SJCRH30 (cell line): ENCODE measurements around the gene KLHL3. TPM values are rescaled to one million over a fixed set of nuclear protein-coding genes. Genes with fewer than 3 reads are reported as not detected.

Source experiments
- DNase-seq, 2 experiments: peaks; one replicate each; pipeline ENCODE4 v3.0.0-alpha.2; 2015 to 2020
- H3K27ac ChIP-seq: fragments of 250-450 bp; sonication (Bioruptor Pico); 2 replicates; pipeline ENCODE4 v1.5.1; 2020; ENCODE audit warnings: mild to moderate bottlenecking, moderate library complexity
- H3K27me3 ChIP-seq: fragments of 250-450 bp; sonication (Bioruptor Pico); 2 replicates; pipeline ENCODE4 v1.5.1; 2020; ENCODE audit warnings: mild to moderate bottlenecking, moderate library complexity
- H3K36me3 ChIP-seq: fragments of 250-450 bp; sonication (Bioruptor Pico); 2 replicates; pipeline ENCODE4 v1.5.1; 2020; ENCODE audit warnings: mild to moderate bottlenecking, moderate library complexity
- H3K4me1 ChIP-seq: fragments of 250-450 bp; sonication (Bioruptor Pico); 2 replicates; pipeline ENCODE4 v1.5.1; 2020; ENCODE audit warnings: mild to moderate bottlenecking, moderate library complexity
- H3K4me3 ChIP-seq: fragments of 250-450 bp; sonication (Bioruptor Pico); 2 replicates; pipeline ENCODE4 v1.5.1; 2020; ENCODE audit warnings: mild to moderate bottlenecking, moderate library complexity
- H3K9me3 ChIP-seq: fragments of 250-450 bp; sonication (Bioruptor Pico); replicated peaks from 2 replicates; pipeline ENCODE4 v1.5.1; 2020; ENCODE audit warnings: mild to moderate bottlenecking, moderate library complexity
- total RNA-seq: library from RNA; depleted of rRNA; stranded (reverse); fragments of >200 nt; shearing (Covaris generic); gene quantifications from 2 replicates; pipeline ENCODE4 v1.2.3, GENCODE V29; 2014

The KLHL3 gene
- total RNA-seq, 1 experiment from 2014 or later, result not detected

DNA sequence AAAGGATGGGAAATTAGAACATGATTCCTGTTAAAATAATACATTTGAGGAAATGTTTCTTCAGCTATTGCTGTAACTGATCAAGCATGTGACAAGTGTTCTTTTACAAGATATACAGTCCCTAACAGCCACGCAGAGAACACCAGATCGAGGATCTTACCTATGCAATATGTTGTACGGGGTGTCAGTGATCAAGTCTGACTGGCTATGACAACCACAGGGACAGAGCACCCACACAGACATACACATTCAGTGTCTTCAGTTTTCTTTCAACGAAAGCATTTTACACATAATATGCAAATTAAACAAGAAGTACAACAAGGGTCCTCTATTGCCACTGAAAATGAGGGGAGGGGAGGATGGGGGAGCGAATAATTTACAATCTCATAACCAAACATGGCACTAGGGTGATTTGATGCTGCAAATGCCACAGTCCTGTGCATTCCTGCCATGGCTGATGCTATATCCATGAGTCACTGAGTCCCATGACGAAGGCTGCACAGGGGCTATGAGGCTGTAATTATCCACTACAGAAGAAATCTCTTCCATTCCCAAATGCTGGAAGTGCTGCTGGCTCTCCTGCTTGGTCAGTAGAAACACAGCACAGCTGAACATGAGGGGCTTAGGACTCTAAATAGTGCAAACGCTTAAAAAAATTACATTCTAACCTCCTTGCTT lies 118.2 kb downstream of the KLHL3 start:
- Histone ChIP-seq H3K27ac (no peak overlapping the region), H3K9me3 (no peaks in the 10 kb centered on the region), H3K4me3 (no peak overlapping the region), H3K27me3 (no peaks in the 10 kb centered on the region; the same call in 1 of the 2 replicates), H3K4me1 (no peaks in the 10 kb centered on the region), H3K36me3 (no peaks in the 10 kb centered on the region)
- DNase-seq, result no peak

DNA sequence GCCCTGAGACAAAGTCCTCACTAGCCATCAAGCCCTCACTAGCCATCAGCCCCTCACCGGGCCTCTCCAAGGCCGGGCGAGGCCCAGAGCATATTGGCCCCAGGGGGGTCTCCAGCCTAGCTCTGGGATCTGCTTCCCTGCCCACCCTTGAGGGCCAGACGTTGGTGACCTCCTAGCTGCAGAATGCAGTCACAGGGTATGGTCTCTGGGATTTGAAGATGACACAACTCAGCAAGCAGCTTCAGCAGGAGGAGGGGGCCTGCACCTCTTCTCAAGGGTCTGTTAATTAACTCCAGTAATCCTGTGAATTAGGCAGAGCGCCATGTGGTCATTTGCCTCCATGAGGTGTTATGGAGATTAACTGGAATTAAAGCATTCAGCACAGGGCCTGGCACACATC lies 119.8 kb downstream of the KLHL3 start:
- DNase-seq, result no peak
- H3K27me3 ChIP-seq, result no peaks in the 10 kb centered on the region; the same call in 1 of the 2 replicates
- H3K4me1 ChIP-seq, result no peaks in the 10 kb centered on the region
- no peak overlapping the region for H3K27ac ChIP-seq
- no peaks in the 10 kb centered on the region for H3K36me3 ChIP-seq
- no peaks in the 10 kb centered on the region for H3K9me3 ChIP-seq
- no peak overlapping the region for H3K4me3 ChIP-seq

DNA sequence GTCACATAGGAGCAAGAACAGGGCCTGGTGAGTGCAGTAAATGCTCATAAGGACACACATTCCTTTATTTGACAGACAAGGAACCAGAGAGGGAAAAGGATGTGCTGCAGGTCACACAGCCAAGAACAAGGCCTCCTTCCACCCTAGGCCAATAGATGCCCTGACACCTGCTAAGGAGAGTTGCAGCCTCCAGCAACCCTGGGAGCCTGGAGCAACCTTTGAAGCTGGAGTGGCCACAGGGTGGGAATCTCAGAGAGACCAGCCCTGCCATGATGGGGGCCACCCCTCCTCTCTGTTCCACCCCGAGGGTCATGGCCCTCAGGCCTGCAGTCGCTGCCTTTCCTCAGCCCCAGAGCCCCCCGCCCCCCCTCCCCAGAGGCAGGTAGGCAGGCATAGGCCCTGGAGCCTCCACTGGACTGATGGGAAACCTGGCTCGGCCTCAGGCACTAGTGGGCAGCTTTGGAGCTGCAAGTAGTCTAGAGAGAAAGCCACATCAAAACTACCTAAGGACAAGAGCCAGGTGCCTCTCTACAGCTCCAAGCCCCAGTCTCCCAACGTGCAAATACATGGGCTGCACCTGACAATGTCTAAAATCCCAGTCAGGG lies 120.6 kb downstream of the KLHL3 start:
- Histone ChIP-seq H3K4me1 (no peaks in the 10 kb centered on the region), H3K27me3 (peaks cover 6% of the 10 kb centered on the region; the same call in 1 of the 2 replicates), H3K36me3 (no peaks in the 10 kb centered on the region), H3K4me3 (no peak overlapping the region), H3K9me3 (no peaks in the 10 kb centered on the region), H3K27ac (no peak overlapping the region)
- DNase-seq, result no peak

GRCh38 chr5:137613554-137614265 lies 122.2 kb downstream of the KLHL3 start:
- Histone ChIP-seq H3K4me3 (no peak overlapping the region), H3K9me3 (no peaks in the 10 kb centered on the region), H3K4me1 (no peaks in the 10 kb centered on the region), H3K27ac (no peak overlapping the region), H3K36me3 (no peaks in the 10 kb centered on the region), H3K27me3 (peaks cover 6% of the 10 kb centered on the region; the same call in 1 of the 2 replicates)
- no peak for DNase-seq

DNA sequence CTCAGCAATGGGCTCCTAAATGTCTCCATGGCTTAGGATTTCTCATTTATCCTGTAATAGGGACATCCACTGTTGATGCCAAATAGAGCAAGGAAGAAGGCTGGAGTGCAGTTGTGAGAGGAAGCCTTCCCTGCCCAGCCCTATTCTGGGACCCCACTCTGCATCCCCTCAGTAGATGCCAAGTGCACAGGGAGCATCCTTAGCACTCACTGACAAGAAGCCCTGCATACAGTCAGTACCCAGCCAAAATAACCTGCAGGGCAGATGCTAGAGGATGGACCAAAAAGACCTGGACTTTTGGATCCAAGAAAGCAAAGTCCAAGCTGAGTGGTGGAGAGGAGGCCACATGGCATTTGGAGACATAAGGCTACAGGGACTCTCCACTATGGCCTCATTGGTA lies 123.3 kb downstream of the KLHL3 start:
- Histone ChIP-seq H3K9me3 (no peaks in the 10 kb centered on the region), H3K4me1 (no peaks in the 10 kb centered on the region), H3K36me3 (no peaks in the 10 kb centered on the region), H3K4me3 (no peak overlapping the region), H3K27ac (no peak overlapping the region), H3K27me3 (peaks cover 6% of the 10 kb centered on the region; the same call in 1 of the 2 replicates)
- no peak for DNase-seq

DNA sequence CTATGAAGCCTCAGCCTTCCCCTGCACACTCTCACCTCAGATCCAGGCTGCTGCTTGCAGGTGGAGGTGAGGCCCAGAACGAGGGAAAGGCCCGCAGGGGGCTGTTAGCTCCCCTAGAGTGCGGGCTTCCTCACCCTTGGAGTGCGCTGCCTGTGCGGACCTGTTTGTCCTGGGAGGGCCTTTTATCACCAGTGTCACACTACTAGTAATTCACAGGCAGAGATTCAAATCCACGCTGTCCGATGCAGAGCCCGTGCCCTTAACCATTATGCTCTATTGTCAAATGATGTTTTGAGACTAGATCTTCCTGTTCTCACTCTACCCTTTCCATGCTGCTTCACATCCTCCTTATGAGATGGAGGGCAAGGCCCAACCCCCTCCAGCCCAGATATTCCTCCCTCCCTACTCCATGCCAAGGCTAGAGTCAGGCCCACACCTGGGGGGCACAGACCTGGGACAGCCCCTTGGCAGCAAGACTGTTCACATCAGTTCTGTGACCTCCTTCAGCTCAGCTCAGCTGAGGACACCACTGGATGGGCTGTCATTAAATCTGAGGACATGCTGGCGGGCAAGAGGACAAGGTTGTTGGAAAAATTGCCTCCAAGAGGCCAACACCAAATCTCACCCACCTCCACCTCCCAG lies 124.0 kb downstream of the KLHL3 start:
- Histone ChIP-seq H3K4me3 (no peak overlapping the region), H3K4me1 (no peaks in the 10 kb centered on the region), H3K27ac (no peak overlapping the region), H3K9me3 (no peaks in the 10 kb centered on the region), H3K36me3 (no peaks in the 10 kb centered on the region), H3K27me3 (peaks cover 6% of the 10 kb centered on the region; the same call in 1 of the 2 replicates)
- DNase-seq, result no peak

DNA sequence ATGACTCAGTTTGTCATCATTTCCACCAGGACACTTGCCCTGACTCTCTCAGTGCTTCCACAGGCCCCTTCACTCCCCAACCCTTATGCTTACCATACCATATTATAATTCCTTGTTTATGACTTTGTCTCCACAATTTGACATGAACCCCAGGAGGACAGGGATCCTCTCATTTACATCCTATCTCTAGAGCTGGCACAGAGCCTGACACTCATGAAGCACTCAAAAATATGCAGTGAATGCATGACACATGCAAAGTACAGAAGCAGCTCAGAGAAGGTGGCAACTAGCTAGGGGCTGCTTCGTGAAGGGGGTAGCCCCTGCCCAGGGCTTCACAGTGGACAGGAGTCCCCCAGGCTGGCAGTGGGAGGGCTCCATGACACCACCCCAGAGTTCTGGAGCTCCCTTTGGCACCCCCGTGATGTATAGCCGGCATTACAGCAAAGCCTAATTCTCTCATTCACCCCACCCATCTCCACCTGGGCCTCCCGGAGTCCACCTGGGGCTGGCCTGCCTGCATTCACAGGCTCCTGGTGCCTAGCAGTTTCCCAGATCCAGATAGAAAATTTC lies 124.8 kb downstream of the KLHL3 start:
- peaks cover 8% of the 10 kb centered on the region; the same call in 1 of the 2 replicates for H3K27me3 ChIP-seq
- H3K36me3 ChIP-seq, result no peaks in the 10 kb centered on the region
- no peaks in the 10 kb centered on the region for H3K9me3 ChIP-seq
- DNase-seq, result no peak
- H3K27ac ChIP-seq, result no peak overlapping the region
- H3K4me3 ChIP-seq, result no peak overlapping the region
- no peaks in the 10 kb centered on the region for H3K4me1 ChIP-seq

DNA sequence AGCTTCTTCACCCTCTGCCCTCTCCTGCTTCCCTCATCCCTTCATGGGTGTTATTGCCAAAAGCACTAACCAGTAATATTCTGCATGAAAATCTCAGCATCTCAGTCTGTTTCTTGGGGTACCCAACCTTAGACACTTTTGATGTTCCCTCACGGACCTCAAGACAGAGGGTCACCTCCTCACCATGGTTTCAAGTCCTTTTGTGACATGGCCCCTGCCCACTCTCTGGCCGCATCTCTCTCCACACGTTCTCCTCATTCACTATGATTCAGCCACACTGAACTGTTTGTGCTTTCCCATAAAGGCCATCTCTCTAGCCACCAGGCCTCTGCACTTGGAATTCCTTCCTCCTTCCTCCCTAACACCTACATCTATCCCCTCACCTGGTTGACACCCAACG lies 125.3 kb downstream of the KLHL3 start:
- H3K27ac ChIP-seq, result no peak overlapping the region
- no peaks in the 10 kb centered on the region for H3K9me3 ChIP-seq
- no peaks in the 10 kb centered on the region for H3K36me3 ChIP-seq
- peaks cover 13% of the 10 kb centered on the region; the same call in 1 of the 2 replicates for H3K27me3 ChIP-seq
- no peak overlapping the region for H3K4me3 ChIP-seq
- no peaks in the 10 kb centered on the region for H3K4me1 ChIP-seq
- DNase-seq, result no peak

DNA sequence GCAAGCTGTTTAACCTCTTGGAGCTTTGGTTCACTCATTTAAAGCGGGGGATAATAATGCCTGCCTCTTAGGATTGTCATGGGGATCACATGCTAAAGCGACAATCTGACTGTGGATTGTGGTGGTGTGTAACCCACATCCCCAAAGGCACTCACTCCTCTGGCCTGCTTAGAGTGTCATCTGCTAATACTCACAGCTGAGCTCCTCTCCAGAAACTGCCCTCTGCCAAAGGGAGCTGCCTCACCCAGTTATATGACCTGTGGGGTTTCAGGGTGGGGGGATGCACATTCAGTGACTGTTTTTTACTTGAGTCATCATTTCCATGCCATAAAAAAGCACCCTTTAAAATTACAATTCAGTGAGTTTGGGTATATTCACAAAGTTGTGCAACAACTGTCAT lies 126.8 kb downstream of the KLHL3 start:
- no peaks in the 10 kb centered on the region for H3K9me3 ChIP-seq
- H3K36me3 ChIP-seq, result no peaks in the 10 kb centered on the region
- no peaks in the 10 kb centered on the region for H3K4me1 ChIP-seq
- H3K27me3 ChIP-seq, result peaks cover 20% of the 10 kb centered on the region; the same call in 1 of the 2 replicates
- no peak overlapping the region for H3K27ac ChIP-seq
- H3K4me3 ChIP-seq, result no peak overlapping the region
- DNase-seq, result no peak

GRCh38 chr5:137607771-137608170 lies 128.1 kb downstream of the KLHL3 start:
- Histone ChIP-seq H3K4me3 (no peak overlapping the region), H3K27me3 (peaks cover 28% of the 10 kb centered on the region; the same call in 1 of the 2 replicates), H3K4me1 (no peaks in the 10 kb centered on the region), H3K9me3 (no peaks in the 10 kb centered on the region), H3K27ac (no peak overlapping the region), H3K36me3 (no peaks in the 10 kb centered on the region)
- DNase-seq, result no peak

DNA sequence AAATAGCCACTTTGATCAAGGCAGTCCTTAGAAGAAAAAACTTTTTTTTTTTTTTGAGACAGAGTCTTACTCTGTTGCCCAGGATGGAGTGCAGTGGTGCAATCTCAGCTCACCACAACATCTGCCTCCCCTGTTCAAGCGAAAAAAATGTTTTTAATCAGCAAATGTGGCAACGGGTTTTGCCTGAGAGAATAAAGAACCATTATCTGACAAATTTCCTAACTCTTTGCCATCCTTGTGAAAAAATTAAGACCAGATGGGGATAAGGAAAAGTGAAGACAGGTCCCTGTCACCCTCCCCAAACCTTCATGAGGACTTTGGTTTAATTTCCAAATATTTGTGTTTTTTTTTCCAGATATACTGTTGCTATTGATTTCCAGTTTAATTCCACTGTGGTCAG lies 129.5 kb downstream of the KLHL3 start:
- Histone ChIP-seq H3K27me3 (peaks cover 28% of the 10 kb centered on the region; the same call in 1 of the 2 replicates), H3K9me3 (no peaks in the 10 kb centered on the region), H3K4me3 (no peak overlapping the region), H3K4me1 (no peaks in the 10 kb centered on the region), H3K36me3 (no peaks in the 10 kb centered on the region), H3K27ac (no peak overlapping the region)
- DNase-seq, result no peak

DNA sequence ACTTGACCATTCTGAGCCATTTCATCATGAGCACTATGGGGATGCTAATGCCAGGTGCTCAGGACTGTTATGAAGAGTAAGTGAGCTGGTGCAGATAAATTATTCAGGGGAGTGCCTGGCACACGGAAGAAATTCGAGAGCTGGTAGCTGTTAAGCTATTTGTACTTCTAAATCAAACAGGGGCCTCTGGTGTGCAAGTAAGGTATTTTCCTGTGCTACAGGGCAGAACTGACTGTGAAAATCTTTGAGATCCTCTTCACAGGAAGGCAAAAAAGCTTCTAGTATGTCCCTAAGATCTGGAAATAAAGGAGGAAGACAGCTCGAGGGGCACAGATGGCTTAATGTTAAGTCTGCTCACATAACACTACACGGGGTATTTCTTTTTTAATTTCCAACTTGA lies 130.5 kb downstream of the KLHL3 start:
- Histone ChIP-seq H3K27ac (no peak overlapping the region), H3K9me3 (no peaks in the 10 kb centered on the region), H3K27me3 (peaks cover 23% of the 10 kb centered on the region; the same call in 1 of the 2 replicates), H3K4me1 (no peaks in the 10 kb centered on the region), H3K36me3 (no peaks in the 10 kb centered on the region), H3K4me3 (no peak overlapping the region)
- no peak for DNase-seq

- no peaks in the 10 kb centered on the region for H3K9me3 ChIP-seq
- no peaks in the 10 kb centered on the region for H3K36me3 ChIP-seq
- peaks cover 22% of the 10 kb centered on the region; the same call in 1 of the 2 replicates for H3K27me3 ChIP-seq
- H3K4me1 ChIP-seq, result no peaks in the 10 kb centered on the region
- no peak overlapping the region for H3K4me3 ChIP-seq
- H3K27ac ChIP-seq, result no peak overlapping the region
- DNase-seq, result no peak
Observed at GRCh38 chr5:137604348-137605095, 131.4 kb downstream of the KLHL3 start.

DNA sequence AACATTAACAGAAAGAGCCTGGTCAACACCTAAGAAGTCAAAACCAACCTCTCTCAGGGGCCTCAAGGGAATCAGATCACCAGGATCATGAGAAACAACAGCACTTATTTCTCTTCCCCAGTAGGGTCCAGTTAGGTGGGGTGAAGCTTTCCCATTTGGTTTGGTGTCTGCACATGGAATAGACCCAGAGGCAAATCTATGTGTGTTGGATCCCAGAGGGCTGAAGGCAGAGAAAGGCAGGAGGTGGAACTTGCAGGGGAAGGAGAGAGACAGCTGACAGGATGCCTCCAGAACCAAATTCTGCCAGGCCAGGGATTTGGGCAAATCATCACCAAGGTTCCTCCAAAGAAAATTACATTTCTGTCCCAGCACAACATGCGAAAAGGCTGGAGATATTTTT lies 132.0 kb downstream of the KLHL3 start:
- Histone ChIP-seq H3K36me3 (no peaks in the 10 kb centered on the region), H3K4me3 (no peak overlapping the region), H3K4me1 (no peaks in the 10 kb centered on the region), H3K9me3 (no peaks in the 10 kb centered on the region), H3K27me3 (peaks cover 24% of the 10 kb centered on the region; the same call in 1 of the 2 replicates), H3K27ac (no peak overlapping the region)
- DNase-seq, result no peak
